Activated T-helper 2 cell treated with anti-CD3 and anti-CD28 coated beads, Interferon-gamma antibody, Interleukin-2, Interleukin-4, amounts not matched to agents 10 μg/mL and 5 μg/mL and 100 μg/mL, durations not matched to agents 14 hours and 24 hours and 36 hours (primary cell): Measurements from ENCODE around the gene TRMT1. TPM values are rescaled to one million over a fixed set of nuclear protein-coding genes. Genes with fewer than 3 reads are reported as not detected.
"Not testable (repeated sequence)": the region's sequence is repeated elsewhere in the genome, so short reads cannot be mapped to it uniquely, and the experiment has no call there.

Experiments used
- DNase-seq: peaks from one replicate; pipeline ENCODE4 v3.0.0; 2021; ENCODE audit warnings: low spot score
- H3K27ac Mint-ChIP-seq: one replicate; pipeline ENCODE4 v1.8.0; 2021; ENCODE audit warnings: mixed read lengths
- H3K27me3 Mint-ChIP-seq: one replicate; pipeline ENCODE4 v1.8.0; 2021; ENCODE audit warnings: low read depth, mixed read lengths
- H3K36me3 Mint-ChIP-seq: one replicate; pipeline ENCODE4 v1.8.0; 2021; ENCODE audit warnings: low read depth, mixed read lengths
- H3K4me1 Mint-ChIP-seq: one replicate; pipeline ENCODE4 v1.8.0; 2021; ENCODE audit warnings: low read depth, mixed read lengths
- H3K4me3 Mint-ChIP-seq: one replicate; pipeline ENCODE4 v1.8.0; 2021; ENCODE audit warnings: low read depth, mild to moderate bottlenecking, moderate library complexity, mixed read lengths
- H3K9me3 Mint-ChIP-seq: one replicate; pipeline ENCODE4 v1.8.0; 2021; ENCODE audit warnings: mixed read lengths
- intact Hi-C: fragments of 100-400 bp; cut with micrococcal nuclease; formaldehyde crosslinking; loops from one replicate; pipeline ENCODE4 v1.15.1; 2023
- total RNA-seq: library from RNA; stranded (reverse); gene quantifications from 2 replicates; pipeline ENCODE4 v1.2.3, GENCODE V29; 2022

The TRMT1 gene
- total RNA-seq, 1 donor from 2014 or later: 116 TPM

DNA sequence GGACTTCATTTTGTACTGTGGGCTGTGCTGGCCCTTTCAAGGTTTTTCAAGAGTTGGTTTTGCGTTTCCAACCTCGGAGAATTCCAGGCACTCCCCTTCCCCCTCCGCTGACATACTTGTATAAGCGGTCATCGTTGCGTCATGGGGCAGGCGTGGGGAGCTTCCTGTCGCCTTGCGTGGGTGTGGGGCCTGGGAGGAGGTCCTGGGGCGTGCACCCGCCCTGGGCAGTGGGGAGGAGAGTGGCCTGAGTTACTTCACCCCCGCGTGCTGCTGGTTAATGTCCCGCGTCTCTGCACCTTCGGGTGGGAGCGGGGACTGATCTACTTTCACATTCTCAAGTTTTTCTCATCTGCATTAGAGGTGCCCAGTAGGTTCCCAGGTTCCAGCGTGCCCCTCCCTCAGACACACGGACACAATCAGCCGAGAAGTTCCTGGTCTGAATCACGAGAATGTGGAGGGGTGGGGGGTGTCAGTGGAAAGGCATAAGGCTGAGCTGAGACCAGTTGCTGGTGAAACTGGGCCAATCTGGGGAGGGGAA lies 37.8 kb upstream of the TRMT1 start:
- H3K27me3 Mint-ChIP-seq: no peaks in the 10 kb centered on the region
- H3K4me3 Mint-ChIP-seq: peak overlapping the region; percentile 96
- H3K27ac Mint-ChIP-seq: peak overlapping the region; percentile 92
- peaks cover 28% of the 10 kb centered on the region for H3K4me1 Mint-ChIP-seq
- peak; percentile 50 for DNase-seq
- peaks cover 38% of the 10 kb centered on the region for H3K36me3 Mint-ChIP-seq
- intact Hi-C loops: loop anchor here (2.0 to 5.0 kb wide), 2 partner anchors 54 to 683 kb away; no protein-coding TSS in a partner anchor
- H3K9me3 Mint-ChIP-seq: no peaks in the 10 kb centered on the region

DNA sequence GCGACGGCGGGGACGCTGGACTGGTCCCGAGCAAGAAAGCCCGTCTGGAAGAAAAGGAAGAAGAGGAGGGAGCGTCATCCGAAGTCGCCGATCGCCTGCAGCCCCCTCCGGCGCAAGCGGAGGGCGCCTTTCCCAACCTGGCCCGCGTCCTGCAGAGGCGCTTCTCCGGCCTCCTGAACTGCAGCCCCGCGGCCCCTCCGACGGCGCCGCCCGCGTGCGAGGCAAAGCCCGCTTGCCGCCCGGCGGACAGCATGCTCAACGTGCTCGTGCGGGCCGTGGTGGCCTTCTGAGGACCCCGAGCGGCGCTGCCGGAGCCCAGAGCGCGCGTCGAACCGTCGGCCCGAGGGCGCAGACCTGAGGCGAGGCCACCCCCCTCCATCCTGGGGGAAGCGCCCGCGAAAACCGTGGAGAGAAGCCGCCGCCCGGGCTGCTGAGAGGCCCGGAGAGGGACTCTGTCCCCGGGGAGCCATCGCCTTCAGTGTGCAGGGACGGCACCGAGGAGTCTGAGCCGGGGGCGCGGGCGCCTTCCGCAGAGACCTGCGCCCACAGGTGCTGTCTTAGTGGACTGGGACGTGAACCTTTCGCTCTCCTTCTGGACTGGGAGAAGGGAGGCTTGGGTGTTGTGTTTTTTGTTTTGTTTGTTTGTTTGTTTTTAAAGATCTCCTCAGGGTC lies 37.2 kb upstream of the TRMT1 start:
- no peaks in the 10 kb centered on the region for H3K9me3 Mint-ChIP-seq
- peaks cover 40% of the 10 kb centered on the region for H3K36me3 Mint-ChIP-seq
- peak overlapping the region; percentile 96 for H3K4me3 Mint-ChIP-seq
- H3K4me1 Mint-ChIP-seq: peaks cover 32% of the 10 kb centered on the region
- intact Hi-C loops: loop anchor here (2.0 to 5.0 kb wide), 2 partner anchors 53 to 684 kb away; no protein-coding TSS in a partner anchor
- H3K27me3 Mint-ChIP-seq: no peaks in the 10 kb centered on the region
- H3K27ac Mint-ChIP-seq: peak overlapping the region; percentile 99
- DNase-seq: no peak

DNA sequence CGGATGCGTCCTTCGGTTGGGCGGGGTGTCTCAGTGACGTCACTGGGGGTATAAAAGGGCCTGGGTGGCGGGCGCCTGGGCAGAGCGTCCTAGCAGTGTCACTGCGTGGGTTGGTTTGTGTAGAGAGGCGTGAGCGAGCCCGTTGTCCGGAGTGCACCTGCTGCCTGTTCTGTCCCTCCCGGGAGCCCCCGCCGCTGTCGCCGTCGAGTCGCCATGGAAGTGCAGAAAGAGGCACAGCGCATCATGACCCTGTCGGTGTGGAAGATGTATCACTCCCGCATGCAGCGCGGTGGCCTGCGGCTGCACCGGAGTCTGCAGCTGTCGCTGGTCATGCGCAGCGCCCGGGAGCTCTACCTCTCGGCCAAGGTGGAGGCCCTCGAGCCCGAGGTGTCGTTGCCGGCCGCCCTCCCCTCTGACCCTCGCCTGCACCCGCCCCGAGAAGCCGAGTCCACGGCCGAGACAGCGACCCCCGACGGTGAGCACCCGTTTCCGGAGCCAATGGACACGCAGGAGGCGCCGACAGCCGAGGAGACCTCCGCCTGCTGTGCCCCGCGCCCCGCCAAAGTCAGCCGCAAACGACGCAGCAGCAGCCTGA lies 36.5 kb upstream of the TRMT1 start:
- intact Hi-C loops: loop anchor here (5.0 kb wide), 1 partner anchor 684 kb away; no protein-coding TSS in a partner anchor
- H3K4me1 Mint-ChIP-seq: peaks cover 30% of the 10 kb centered on the region
- no peaks in the 10 kb centered on the region for H3K9me3 Mint-ChIP-seq
- H3K36me3 Mint-ChIP-seq: peaks cover 40% of the 10 kb centered on the region
- no peaks in the 10 kb centered on the region for H3K27me3 Mint-ChIP-seq
- peak overlapping the region; percentile 99 for H3K27ac Mint-ChIP-seq
- DNase-seq: peak; percentile 97
- peak overlapping the region; percentile 96 for H3K4me3 Mint-ChIP-seq

DNA sequence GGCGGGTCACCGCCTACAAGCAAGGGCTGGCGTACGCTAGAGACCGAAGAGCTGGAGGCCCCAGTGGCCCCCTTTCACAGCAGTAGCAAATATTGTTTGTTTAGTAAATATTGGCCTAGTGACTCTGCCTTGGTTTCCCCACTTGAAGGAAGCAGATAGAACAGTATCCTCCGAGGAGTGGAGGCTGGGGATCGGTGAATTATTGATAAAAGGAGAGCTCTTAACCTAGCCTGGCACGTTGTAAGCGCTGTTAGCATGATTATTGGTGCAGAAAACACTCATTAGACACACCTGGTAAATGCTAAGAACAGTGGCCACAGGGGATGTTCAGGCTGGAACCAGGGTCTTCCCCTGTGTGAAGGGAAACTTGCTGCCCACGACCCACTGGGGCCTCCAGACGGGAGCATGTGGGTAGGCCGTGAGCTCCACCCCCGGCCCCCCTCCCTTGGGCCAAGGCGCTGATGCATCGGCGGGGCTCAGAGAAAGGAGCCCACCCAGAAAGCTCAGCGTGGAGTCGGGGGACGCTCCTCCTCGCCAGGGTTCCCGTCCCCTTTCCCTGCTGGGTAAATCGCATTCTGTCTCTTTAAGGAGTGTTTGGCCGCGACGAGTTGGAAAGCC lies 35.9 kb upstream of the TRMT1 start:
- Mint-ChIP-seq H3K4me3 (peak overlapping the region; percentile 96), H3K9me3 (no peaks in the 10 kb centered on the region), H3K4me1 (peaks cover 26% of the 10 kb centered on the region), H3K27ac (peak overlapping the region; percentile 99), H3K36me3 (peaks cover 40% of the 10 kb centered on the region), H3K27me3 (no peaks in the 10 kb centered on the region)
- no peak for DNase-seq
- intact Hi-C loops: loop anchor here (5.0 kb wide), 1 partner anchor 685 kb away; no protein-coding TSS in a partner anchor

DNA sequence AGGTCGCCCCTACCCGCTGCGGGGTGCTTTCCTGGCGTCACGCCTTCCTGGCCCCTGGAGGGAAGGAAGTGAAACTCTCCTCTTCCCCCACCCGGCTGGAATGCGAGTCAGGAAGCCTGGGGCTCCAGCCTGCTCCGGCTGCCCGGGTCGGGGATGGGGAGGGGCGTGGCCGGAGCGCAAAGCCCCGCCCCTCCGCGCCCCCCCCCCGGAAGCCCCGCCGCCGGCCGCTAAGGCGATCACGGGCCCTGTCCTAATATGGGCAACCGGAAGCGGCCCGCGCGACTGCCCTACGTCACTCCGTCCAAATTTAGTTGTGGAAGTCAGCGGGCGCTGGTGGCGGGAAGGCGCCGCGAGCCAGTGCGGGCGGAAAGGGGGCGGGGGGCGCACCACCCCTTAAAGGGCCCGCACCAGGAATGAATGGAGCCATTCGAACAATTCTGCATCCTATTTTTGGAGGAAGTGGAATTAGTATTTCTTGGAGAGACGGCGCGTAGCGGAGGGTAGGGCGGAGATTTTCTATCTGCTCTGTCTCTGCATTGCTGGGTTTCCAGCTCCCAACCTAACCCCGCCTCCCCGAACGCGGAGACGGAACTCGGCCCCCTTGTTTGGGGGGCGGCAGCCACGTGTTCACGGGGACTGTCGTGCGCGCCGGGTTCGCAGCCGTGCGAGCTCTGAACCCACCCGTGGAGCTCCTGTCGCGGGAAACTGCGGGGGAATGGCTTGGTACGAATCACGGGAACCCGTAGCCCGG lies 35.2 kb upstream of the TRMT1 start:
- intact Hi-C loops: loop anchor here (1.0 to 5.0 kb wide), 5 partner anchors 15 to 686 kb away; partner anchors contain the start of gene CALR
- Mint-ChIP-seq H3K27me3 (no peaks in the 10 kb centered on the region), H3K4me3 (peak overlapping the region; percentile 96), H3K4me1 (peaks cover 25% of the 10 kb centered on the region), H3K27ac (peak overlapping the region; percentile 99), H3K36me3 (peaks cover 43% of the 10 kb centered on the region), H3K9me3 (no peaks in the 10 kb centered on the region)
- peak; percentile 95 for DNase-seq

DNA sequence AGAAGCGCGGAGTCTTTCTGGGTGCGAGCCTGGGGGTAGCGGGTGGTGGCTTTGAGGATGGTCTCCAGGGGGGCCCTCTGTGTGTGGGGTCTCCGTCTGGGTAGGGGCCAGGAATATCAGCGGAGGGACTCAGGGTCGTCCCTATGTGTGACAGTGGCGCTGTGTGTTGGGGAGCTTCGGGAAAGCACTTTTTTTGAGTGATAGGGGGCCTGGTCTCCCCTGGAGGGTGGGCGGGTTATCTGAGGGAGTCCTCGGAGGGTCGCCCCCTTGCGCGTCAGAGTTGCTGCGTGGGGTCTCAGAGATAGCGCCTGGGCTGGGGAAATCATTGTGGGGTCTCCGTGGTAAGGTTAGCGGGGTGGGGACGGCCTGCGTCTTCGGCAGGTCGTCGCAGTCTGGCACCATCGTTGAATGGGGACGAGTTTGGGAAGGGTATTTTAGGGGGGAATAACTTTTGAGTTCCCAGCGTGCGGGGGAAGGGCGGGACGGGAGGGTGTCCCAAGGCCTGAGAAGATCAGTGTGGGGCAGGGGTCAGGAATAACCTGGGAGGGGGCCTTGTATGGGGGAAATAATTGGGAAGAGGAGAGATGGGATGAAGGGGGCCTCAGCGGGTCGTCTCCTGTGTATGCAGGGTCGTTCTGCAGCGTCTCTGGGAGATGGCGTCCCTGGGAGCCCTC lies 34.5 kb upstream of the TRMT1 start:
- Mint-ChIP-seq H3K27me3 (no peaks in the 10 kb centered on the region), H3K36me3 (peaks cover 48% of the 10 kb centered on the region), H3K4me1 (peaks cover 20% of the 10 kb centered on the region), H3K4me3 (peak overlapping the region; percentile 96), H3K27ac (peak overlapping the region; percentile 93), H3K9me3 (no peaks in the 10 kb centered on the region)
- peak; percentile 28 for DNase-seq
- intact Hi-C loops: loop anchor here (1.0 to 5.0 kb wide), 6 partner anchors 16 to 686 kb away; partner anchors contain the start of genes CALR and TRMT1

DNA sequence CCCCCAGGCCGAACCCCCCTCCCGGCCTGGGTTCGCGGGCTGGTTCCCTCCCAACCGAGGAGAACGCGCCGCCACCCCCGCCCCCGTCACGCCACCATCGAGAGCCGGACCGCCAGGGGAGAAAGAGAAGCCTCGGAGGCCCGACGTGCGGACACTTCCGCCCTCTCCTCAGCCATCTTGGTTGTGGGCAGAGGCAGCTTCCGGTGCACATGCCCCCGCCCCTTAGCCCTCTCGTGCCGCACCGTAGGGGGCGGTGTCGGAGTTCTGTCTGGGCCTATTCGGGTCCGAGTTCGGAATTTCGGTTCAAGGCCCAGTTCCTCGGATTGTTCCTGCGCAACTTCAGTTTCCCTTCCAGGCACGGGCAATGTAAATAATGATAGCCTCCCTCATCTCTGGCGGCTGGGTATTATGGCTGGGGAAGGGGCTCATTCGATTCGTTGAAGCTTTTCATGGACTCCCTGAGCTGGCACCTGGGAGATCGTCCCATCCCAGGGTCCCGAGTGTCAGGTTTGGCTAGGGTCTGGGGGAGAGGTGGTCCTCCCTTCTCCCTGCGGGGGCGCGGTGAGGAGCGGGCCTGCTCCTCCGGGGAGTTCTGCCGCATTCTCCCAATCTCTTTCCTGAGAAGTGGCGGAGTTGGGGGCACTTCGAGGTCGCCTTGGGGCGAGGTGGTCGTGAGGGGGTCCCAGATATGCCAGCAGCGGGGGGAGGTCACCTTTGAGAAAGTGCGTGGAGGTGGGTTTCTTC lies 33.8 kb upstream of the TRMT1 start, which contains the start of the genes IER2 and STX10:
IER2 (plus strand) TSS at position 225 of the 744 bp plus-strand sequence. CDS start 2,776 bp downstream, outside the sequence.
STX10 (minus strand) TSS at position 189 of the 744 bp plus-strand sequence. CDS start 202 bp downstream, outside the sequence.
- peaks cover 17% of the 10 kb centered on the region for H3K4me1 Mint-ChIP-seq
- intact Hi-C loops: loop anchor here (1.0 to 5.0 kb wide), 5 partner anchors 16 to 687 kb away; partner anchors contain the start of genes CALR and TRMT1
- peak within 1 kb of the TSS; percentile 96 for H3K4me3 Mint-ChIP-seq
- peaks cover 45% of the 10 kb centered on the region for H3K36me3 Mint-ChIP-seq
- no peaks in the 10 kb centered on the region for H3K9me3 Mint-ChIP-seq
- H3K27ac Mint-ChIP-seq: peak within 1 kb of the TSS; percentile 93
- peak; percentile 93 for DNase-seq
- H3K27me3 Mint-ChIP-seq: no peaks in the 10 kb centered on the region

DNA sequence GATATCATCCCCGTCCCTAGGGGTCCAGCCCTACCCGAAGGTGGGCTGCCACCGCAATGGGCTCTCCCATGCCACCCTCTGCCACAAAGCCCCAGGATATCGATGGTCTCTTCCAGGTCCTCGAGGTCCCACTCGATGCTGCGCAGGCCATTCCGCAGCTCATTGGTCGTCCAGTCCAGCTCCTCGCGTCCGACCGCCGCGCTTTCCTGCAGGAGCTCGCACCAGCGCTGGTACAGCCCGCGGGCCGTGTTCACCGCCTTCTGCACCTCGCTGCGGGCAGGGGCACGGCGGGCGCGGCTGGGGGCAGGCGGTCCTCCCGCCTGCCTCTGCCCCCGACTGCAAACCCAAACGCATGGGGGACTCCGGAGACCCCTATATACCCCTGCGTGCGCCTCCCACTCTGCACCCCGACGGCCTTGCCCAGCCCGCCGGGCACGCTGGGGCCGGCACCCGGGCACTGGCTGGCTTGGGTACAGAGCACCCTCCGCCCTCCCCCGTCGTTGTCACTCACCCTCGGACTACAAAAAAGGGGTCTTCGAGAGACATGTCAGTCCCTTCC lies 33.2 kb upstream of the TRMT1 start:
- peak overlapping the region; percentile 96 for H3K4me3 Mint-ChIP-seq
- DNase-seq: no peak
- no peaks in the 10 kb centered on the region for H3K27me3 Mint-ChIP-seq
- peaks cover 42% of the 10 kb centered on the region for H3K36me3 Mint-ChIP-seq
- intact Hi-C loops: loop anchor here (1.0 to 5.0 kb wide), 5 partner anchors 17 to 688 kb away; partner anchors contain the start of genes CALR and TRMT1
- peak overlapping the region; percentile 93 for H3K27ac Mint-ChIP-seq
- H3K4me1 Mint-ChIP-seq: peaks cover 14% of the 10 kb centered on the region
- no peaks in the 10 kb centered on the region for H3K9me3 Mint-ChIP-seq

DNA sequence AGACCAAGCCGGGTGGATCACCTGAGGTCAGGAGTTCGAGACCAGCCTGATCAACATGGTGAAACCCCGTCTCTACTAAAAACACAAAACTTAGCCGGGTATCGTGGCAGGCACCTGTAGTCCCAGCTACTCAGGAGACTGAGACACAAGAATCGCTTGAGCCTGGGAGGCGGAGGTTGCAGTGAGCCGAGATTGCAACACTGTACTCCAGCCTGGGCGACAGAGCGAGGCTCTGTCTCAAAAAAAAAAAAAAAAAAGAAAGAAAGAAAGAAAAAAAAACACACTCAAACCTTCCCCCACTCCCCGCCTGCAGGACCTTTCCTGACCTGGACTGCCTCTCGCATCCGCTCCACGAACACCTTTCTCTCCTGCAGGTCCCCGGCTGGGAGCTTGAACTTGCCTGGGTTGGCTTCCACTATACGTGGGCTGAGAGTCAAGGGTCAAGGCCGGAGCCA lies 32.7 kb upstream of the TRMT1 start:
- DNase-seq, intact Hi-C loops, H3K9me3 Mint-ChIP-seq, H3K27me3 Mint-ChIP-seq: not testable (repeated sequence)
- Mint-ChIP-seq H3K27ac (peak overlapping the region; percentile 63), H3K36me3 (peaks cover 39% of the 10 kb centered on the region), H3K4me1 (peaks cover 14% of the 10 kb centered on the region), H3K4me3 (peak overlapping the region; percentile 96)

DNA sequence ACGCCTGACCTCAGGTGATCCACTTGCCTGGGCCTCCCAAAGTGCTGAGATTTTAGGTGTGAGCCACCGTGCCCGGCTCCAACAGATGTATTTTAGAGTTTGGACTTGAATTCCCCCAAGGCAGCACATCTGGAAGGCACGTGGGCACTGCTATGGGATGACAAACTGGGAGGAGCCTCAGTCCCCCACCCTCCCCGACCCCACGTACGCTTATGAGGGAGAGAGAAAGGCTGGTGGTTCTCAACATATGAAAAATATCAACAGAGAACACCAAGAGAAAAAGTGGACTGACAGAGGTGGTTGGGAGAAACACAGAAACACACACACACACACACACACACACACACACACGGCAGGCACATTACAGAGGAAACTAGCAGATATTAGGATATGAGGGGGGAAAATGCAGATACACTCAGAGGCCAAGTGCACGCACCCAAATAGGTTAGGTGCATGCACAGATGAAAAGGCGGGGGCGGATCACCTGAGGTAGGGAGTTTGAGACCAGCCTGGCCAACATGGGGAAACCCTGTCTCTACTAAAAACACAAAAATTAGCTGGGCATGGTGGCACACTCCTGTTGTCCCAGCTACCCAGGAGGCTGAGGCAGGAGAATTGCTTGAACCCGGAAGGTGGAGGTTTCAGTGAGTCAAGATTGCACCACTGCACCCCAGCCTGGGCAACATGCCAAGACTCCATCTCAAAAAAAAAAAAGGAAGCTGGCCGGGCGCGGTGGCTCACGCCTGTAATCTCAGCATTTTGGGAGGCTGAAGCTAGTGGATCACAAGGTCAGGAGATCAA lies 30.4 kb upstream of the TRMT1 start:
- peak overlapping the region; percentile 30 for H3K4me3 Mint-ChIP-seq

More for the DNA sequence above, 30.4 kb upstream of the TRMT1 start:
- DNase-seq: no peak
- H3K9me3 Mint-ChIP-seq: no peaks in the 10 kb centered on the region
- intact Hi-C loops: no loop called here
- H3K36me3 Mint-ChIP-seq: peaks cover 26% of the 10 kb centered on the region
- H3K4me1 Mint-ChIP-seq: peaks cover 15% of the 10 kb centered on the region
- H3K27me3 Mint-ChIP-seq: no peaks in the 10 kb centered on the region
- H3K27ac Mint-ChIP-seq: no peak overlapping the region
